Ovary (tissue), 9 donors: Measurements from ENCODE around the gene MYL5. TPM values are rescaled to one million over a fixed set of nuclear protein-coding genes. Genes with fewer than 3 reads are reported as not detected.

Experiments used
- DNase-seq, 5 donors: peaks; one replicate each; pipeline ENCODE4 v3.0.0-alpha.2; 2019 to 2020
- H3K27ac ChIP-seq, 2 donors: fragments of 200-600 bp; one replicate each; pipeline versions ENCODE4 v1.5.1 to v1.8.0; 2019 to 2022
- H3K27me3 ChIP-seq: fragments of 200-600 bp; one replicate; pipeline ENCODE4 v1.8.0; 2022
- H3K36me3 ChIP-seq: fragments of 200-600 bp; sonication (generic); one replicate; pipeline ENCODE4 v1.5.1; 2019
- H3K4me1 ChIP-seq: one replicate; pipeline ENCODE4 v1.8.1; 2013; ENCODE audit warnings: mild to moderate bottlenecking, moderate library complexity; ENCODE audit not compliant: insufficient read depth
- H3K4me3 ChIP-seq: fragments of 200-600 bp; sonication (generic); one replicate; pipeline ENCODE4 v1.5.1; 2017
- H3K9me3 ChIP-seq, 2 donors: fragments of 200-600 bp in 1 of 2; sonication (generic) in 1 of 2; one replicate each; pipeline versions ENCODE4 v1.5.1 to v1.8.1; 2013 to 2019; ENCODE audit warnings: mild to moderate bottlenecking in 1 of 2, moderate library complexity in 1 of 2
- EP300 ChIP-seq: sonication (generic); formaldehyde crosslinking; IDR thresholded peaks from one replicate; pipeline ENCODE4 v1.6.1; 2017; ENCODE audit warnings: antibody characterized with exemption
- POLR2A ChIP-seq: fragments of 450-650 bp; IDR thresholded peaks from one replicate; pipeline ENCODE4 v1.6.1; 2017; ENCODE audit warnings: antibody characterized with exemption, mild to moderate bottlenecking, moderate library complexity
- WGBS, 3 donors: extraction: QIAGEN DNeasy Blood & Tissue Kit in 1 of 3; methylation state at CpG; one replicate each; pipeline versions ENCODE4 v1.1.5 to v1.1.7; 2013 to 2017; 5-methylcytosine and 5-hydroxymethylcytosine counted together
- intact Hi-C, 4 donors: fragments of 100-400 bp; cut with DNase I; formaldehyde crosslinking; loops; one replicate each; pipeline versions ENCODE4 v1.11.0 to v1.15.1; 2022 to 2023
- polyA plus RNA-seq, 2 donors: library from polyadenylated mRNA; stranded (reverse); fragments of 200-250 nt in 1 of 2; fragments of 350-450 nt in 1 of 2; fragmentation: Illumina TruSeq in 1 of 2; extraction: RNeasy Lipid Tissue Mini Kit (QIAGEN cat#74804) in 1 of 2; gene quantifications; one replicate each; pipeline ENCODE4 v1.2.3, GENCODE V29; 2013 to 2014
- total RNA-seq, 7 donors: library from RNA; depleted of rRNA in 2 of 7; stranded (reverse); fragments of >200 nt in 2 of 7; fragmentation: NEBNext Ultra II Directional in 3 of 7; extraction: Animal tissue kit (Norgen Biotek cat#: 25700) in 3 of 7; gene quantifications; one replicate each; pipeline versions ENCODE4 v1.1.0 to v1.2.4, GENCODE V29; 2016 to 2023
- TF ChIP-seq, protein P1 (sequence below), 3 donors: fragments of 450-650 bp in 2 of 3; fragments of 200-600 bp in 1 of 3; IDR thresholded peaks; one replicate each; pipeline versions ENCODE4 v1.5.1 to v1.8.0; 2016 to 2022; ENCODE audit warnings: antibody characterized with exemption in 3 of 3, mild to moderate bottlenecking in 1 of 3
- donor health status: DM: no; HTN: no; CAD: no; lungs with moderate emphysema.
- donor health status: DM: no; HTN: no; CAD: no.
- donor health status: Bipolar disorder and iron deficiency.
- donor health status: DM: yes; HTN: yes; CAD: no.
- donor health status: DM: no; HTN: no; CAD: no.
- donor health status: DM: yes; HTN: yes; CAD: no.

MYL5 gene
- total and polyA plus RNA-seq, 9 donors, result 4.0 to 18.3 (median 9.3) TPM

GRCh38 chr4:650461-650860, 23.9 kb upstream of the MYL5 start:
- H3K27me3 ChIP-seq, result no peaks in the 10 kb centered on the region
- no peaks in the 10 kb centered on the region for H3K4me1 ChIP-seq
- no peaks in the 10 kb centered on the region for H3K9me3 ChIP-seq
- WGBS, 3 donors, result 34 to 53% (median 47%) methylated on average over 18 of the region's 18 CpGs
- no peak for TF ChIP-seq EP300
- TF ChIP-seq, protein P1, sequence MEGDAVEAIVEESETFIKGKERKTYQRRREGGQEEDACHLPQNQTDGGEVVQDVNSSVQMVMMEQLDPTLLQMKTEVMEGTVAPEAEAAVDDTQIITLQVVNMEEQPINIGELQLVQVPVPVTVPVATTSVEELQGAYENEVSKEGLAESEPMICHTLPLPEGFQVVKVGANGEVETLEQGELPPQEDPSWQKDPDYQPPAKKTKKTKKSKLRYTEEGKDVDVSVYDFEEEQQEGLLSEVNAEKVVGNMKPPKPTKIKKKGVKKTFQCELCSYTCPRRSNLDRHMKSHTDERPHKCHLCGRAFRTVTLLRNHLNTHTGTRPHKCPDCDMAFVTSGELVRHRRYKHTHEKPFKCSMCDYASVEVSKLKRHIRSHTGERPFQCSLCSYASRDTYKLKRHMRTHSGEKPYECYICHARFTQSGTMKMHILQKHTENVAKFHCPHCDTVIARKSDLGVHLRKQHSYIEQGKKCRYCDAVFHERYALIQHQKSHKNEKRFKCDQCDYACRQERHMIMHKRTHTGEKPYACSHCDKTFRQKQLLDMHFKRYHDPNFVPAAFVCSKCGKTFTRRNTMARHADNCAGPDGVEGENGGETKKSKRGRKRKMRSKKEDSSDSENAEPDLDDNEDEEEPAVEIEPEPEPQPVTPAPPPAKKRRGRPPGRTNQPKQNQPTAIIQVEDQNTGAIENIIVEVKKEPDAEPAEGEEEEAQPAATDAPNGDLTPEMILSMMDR (IDR thresholded peaks at IDR 0.05), result no peak
- no peak for TF ChIP-seq POLR2A
- H3K4me3 ChIP-seq, result no peak overlapping the region
- H3K36me3 ChIP-seq, result no peaks in the 10 kb centered on the region
- intact Hi-C loops, result no loop called here
- no peak for DNase-seq
- no peak overlapping the region for H3K27ac ChIP-seq

- Histone ChIP-seq H3K27ac (no peak overlapping the region), H3K36me3 (no peaks in the 10 kb centered on the region), H3K4me3 (no peak overlapping the region), H3K9me3 (no peaks in the 10 kb centered on the region), H3K4me1 (no peaks in the 10 kb centered on the region), H3K27me3 (no peaks in the 10 kb centered on the region)
- no peak for DNase-seq
- TF ChIP-seq POLR2A, result no peak
- no peak for TF ChIP-seq EP300
- TF ChIP-seq, protein P1 (IDR thresholded peaks at IDR 0.05), result no peak
- WGBS, 3 donors, result 19 to 49% (median 30%) methylated on average over 37 to 49 of the region's 49 CpGs
- intact Hi-C loops, result no loop called here
Observed at GRCh38 chr4:650951-651883, 23.1 kb upstream of the MYL5 start.

DNA sequence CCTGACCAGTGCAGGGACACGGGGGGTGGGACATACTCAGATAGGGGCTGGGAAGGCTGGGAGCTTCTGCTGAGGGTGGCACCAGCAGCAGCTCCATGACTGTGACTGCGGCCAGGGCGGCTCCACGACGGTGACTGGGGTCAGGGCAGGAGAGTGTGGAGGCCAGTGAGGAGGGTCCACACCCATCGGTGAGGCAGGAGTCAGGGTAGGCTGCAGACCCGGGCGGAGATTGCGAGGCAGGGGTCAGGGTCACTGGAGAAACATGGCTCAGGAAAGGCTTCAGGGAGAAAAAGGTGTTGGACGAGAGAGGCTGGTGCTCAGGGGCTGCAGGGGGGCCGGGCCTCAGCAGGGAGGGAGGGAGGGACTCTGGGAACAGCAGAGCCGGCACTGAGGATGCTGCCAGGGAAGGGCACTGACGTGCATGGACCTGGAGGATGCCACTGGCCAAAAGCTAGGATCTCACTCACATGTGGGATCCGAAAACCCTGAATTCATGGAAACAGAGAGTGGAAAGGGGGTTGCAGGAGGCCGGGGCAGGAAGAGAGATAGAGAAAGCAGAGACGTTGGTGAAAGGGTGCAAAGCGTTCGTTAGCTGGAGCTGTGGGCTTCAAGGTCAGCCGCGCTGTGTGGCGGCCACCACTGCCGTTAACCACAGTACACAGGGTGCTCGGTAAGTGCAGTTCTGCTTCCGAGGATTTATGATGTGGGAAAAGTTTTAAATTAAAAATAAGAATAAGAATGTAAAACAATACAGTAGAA, 22.3 kb upstream of the MYL5 start:
- no peaks in the 10 kb centered on the region for H3K9me3 ChIP-seq
- no peak overlapping the region for H3K27ac ChIP-seq
- no peaks in the 10 kb centered on the region for H3K4me1 ChIP-seq
- intact Hi-C loops, result no loop called here
- no peak for DNase-seq
- WGBS, 3 donors, result 19 to 32% (median 30%) methylated on average over 24 of the region's 24 CpGs
- H3K36me3 ChIP-seq, result no peaks in the 10 kb centered on the region
- H3K4me3 ChIP-seq, result no peak overlapping the region
- TF ChIP-seq, protein P1 (IDR thresholded peaks at IDR 0.05), result no peak
- no peak for TF ChIP-seq POLR2A
- TF ChIP-seq EP300, result no peak
- H3K27me3 ChIP-seq, result no peaks in the 10 kb centered on the region

DNA sequence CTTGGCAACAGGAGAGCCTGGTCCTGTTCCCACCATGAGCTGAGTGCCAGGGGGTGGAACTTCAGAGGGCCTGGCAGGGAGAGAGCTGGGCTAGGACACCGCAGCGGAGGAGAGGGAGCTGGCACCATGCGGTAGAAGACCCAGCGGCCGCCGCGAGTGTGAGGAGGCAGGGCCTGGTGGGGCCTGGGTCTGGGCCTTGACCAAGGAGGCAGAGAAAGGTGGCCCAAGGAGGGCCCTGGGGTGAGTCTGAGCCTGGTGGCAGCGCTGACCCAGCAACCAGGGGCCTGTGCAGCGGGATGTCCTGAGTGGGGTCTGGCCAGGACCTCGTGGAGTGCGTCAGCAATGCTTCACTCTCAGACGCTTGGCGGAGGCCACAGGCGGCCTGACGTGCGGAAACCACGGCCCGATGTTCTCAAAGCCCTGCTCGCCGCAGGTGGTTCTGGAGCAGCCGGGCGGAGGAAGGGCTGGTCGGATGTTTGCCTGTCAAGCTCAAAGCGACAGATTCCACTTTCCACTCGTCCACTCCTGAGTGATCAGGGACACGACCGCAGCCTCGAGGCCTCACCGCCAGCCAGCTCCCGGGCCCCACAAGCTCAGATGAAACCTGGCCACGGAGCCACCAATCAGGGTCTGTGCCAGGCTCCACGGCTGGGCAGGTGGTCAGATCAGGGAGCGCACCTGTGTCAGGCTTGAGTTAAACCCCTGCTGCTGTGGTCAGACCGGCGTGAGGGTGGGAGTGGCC, 21.1 kb upstream of the MYL5 start:
- Histone ChIP-seq H3K9me3 (no peaks in the 10 kb centered on the region), H3K36me3 (no peaks in the 10 kb centered on the region), H3K4me1 (no peaks in the 10 kb centered on the region), H3K4me3 (no peak overlapping the region), H3K27ac (no peak overlapping the region), H3K27me3 (no peaks in the 10 kb centered on the region)
- WGBS, 3 donors, result 86 to 91% (median 89%) methylated on average over 34 to 35 of the region's 35 CpGs
- TF ChIP-seq, protein P1 (IDR thresholded peaks at IDR 0.05), result no peak
- TF ChIP-seq EP300 (no peak), POLR2A (no peak)
- intact Hi-C loops, result no loop called here
- no peak for DNase-seq
